SJSA1 (cell line): Measurements from ENCODE around the gene JAK1. TPM values are rescaled to one million over a fixed set of nuclear protein-coding genes. Genes with fewer than 3 reads are reported as not detected.

Experiments used
- DNase-seq, 2 experiments: peaks; one replicate each; pipeline ENCODE4 v3.0.0-alpha.2; 2015 to 2020; ENCODE audit warnings: low spot score in 2 of 2, low read depth in 1 of 2
- H3K27ac ChIP-seq: fragments of 250-450 bp; sonication (Bioruptor Pico); 2 replicates; pipeline ENCODE4 v1.5.1; 2020; ENCODE audit warnings: mild to moderate bottlenecking, moderate library complexity
- H3K27me3 ChIP-seq: fragments of 250-450 bp; sonication (Bioruptor Pico); replicated peaks from 2 replicates; pipeline ENCODE4 v1.5.1; 2020; ENCODE audit warnings: mild to moderate bottlenecking, moderate library complexity
- H3K36me3 ChIP-seq: fragments of 250-450 bp; sonication (Bioruptor Pico); 2 replicates; pipeline ENCODE4 v1.5.1; 2020; ENCODE audit warnings: mild to moderate bottlenecking
- H3K4me1 ChIP-seq: fragments of 250-450 bp; sonication (Bioruptor Pico); replicated peaks from 2 replicates; pipeline ENCODE4 v1.6.1; 2021; ENCODE audit warnings: mild to moderate bottlenecking
- H3K4me3 ChIP-seq: fragments of 250-450 bp; sonication (Bioruptor Pico); 2 replicates; pipeline ENCODE4 v1.5.1; 2020; ENCODE audit warnings: mild to moderate bottlenecking
- H3K9me3 ChIP-seq: fragments of 250-450 bp; sonication (Bioruptor Pico); replicated peaks from 2 replicates; pipeline ENCODE4 v1.5.1; 2020; ENCODE audit warnings: mild to moderate bottlenecking
- total RNA-seq: library from RNA; depleted of rRNA; stranded (reverse); fragments of >200 nt; shearing (Covaris generic); gene quantifications from 2 replicates; pipeline ENCODE4 v1.2.3, GENCODE V29; 2014

The JAK1 gene
- total RNA-seq, 1 experiment from 2014 or later: 99.7 TPM

GRCh38 chr1:64861611-64862010 is 104.7 kb downstream of the JAK1 start:
- Histone ChIP-seq H3K9me3 (no peaks in the 10 kb centered on the region), H3K36me3 (peaks cover 44% of the 10 kb centered on the region), H3K27me3 (no peaks in the 10 kb centered on the region), H3K27ac (no peak overlapping the region), H3K4me3 (no peak overlapping the region), H3K4me1 (no peaks in the 10 kb centered on the region)
- no peak for DNase-seq

- Histone ChIP-seq H3K27ac (no peak overlapping the region), H3K36me3 (peaks cover 71% of the 10 kb centered on the region), H3K9me3 (no peaks in the 10 kb centered on the region), H3K27me3 (no peaks in the 10 kb centered on the region), H3K4me3 (no peak overlapping the region), H3K4me1 (no peaks in the 10 kb centered on the region)
- DNase-seq: no peak
These were observed 109.0 kb downstream of the JAK1 start for GRCh38 chr1:64857347-64857746.

GRCh38 chr1:64856553-64856952 is 109.8 kb downstream of the JAK1 start:
- H3K4me3 ChIP-seq: no peak overlapping the region
- H3K9me3 ChIP-seq: no peaks in the 10 kb centered on the region
- H3K36me3 ChIP-seq: peaks cover 71% of the 10 kb centered on the region
- no peak overlapping the region for H3K27ac ChIP-seq
- DNase-seq: no peak
- no peaks in the 10 kb centered on the region for H3K27me3 ChIP-seq
- H3K4me1 ChIP-seq: no peaks in the 10 kb centered on the region

- Histone ChIP-seq H3K4me3 (no peak overlapping the region), H3K27me3 (no peaks in the 10 kb centered on the region), H3K36me3 (peaks cover 75% of the 10 kb centered on the region), H3K27ac (no peak overlapping the region), H3K4me1 (no peaks in the 10 kb centered on the region), H3K9me3 (no peaks in the 10 kb centered on the region)
- DNase-seq: no peak
These were observed 110.8 kb downstream of the JAK1 start for GRCh38 chr1:64855557-64855956.

GRCh38 chr1:64854674-64855073 is 111.7 kb downstream of the JAK1 start:
- no peak overlapping the region for H3K27ac ChIP-seq
- no peak for DNase-seq
- no peaks in the 10 kb centered on the region for H3K4me1 ChIP-seq
- peaks cover 74% of the 10 kb centered on the region for H3K36me3 ChIP-seq
- no peaks in the 10 kb centered on the region for H3K27me3 ChIP-seq
- H3K4me3 ChIP-seq: no peak overlapping the region
- H3K9me3 ChIP-seq: no peaks in the 10 kb centered on the region

- Histone ChIP-seq H3K9me3 (no peaks in the 10 kb centered on the region), H3K27me3 (no peaks in the 10 kb centered on the region), H3K4me1 (no peaks in the 10 kb centered on the region), H3K36me3 (peaks cover 55% of the 10 kb centered on the region), H3K27ac (no peak overlapping the region), H3K4me3 (no peak overlapping the region)
- no peak for DNase-seq
These were observed 114.7 kb downstream of the JAK1 start for GRCh38 chr1:64851664-64852063.

GRCh38 chr1:64850846-64851245 is 115.5 kb downstream of the JAK1 start:
- Histone ChIP-seq H3K4me1 (no peaks in the 10 kb centered on the region), H3K9me3 (no peaks in the 10 kb centered on the region), H3K27me3 (no peaks in the 10 kb centered on the region), H3K36me3 (peaks cover 50% of the 10 kb centered on the region), H3K4me3 (no peak overlapping the region), H3K27ac (no peak overlapping the region)
- no peak for DNase-seq

- Histone ChIP-seq H3K4me3 (no peak overlapping the region), H3K4me1 (no peaks in the 10 kb centered on the region), H3K27me3 (no peaks in the 10 kb centered on the region), H3K9me3 (no peaks in the 10 kb centered on the region), H3K36me3 (peaks cover 45% of the 10 kb centered on the region), H3K27ac (no peak overlapping the region)
- DNase-seq: no peak
These were observed 116.4 kb downstream of the JAK1 start for GRCh38 chr1:64849942-64850341.

- no peak overlapping the region for H3K27ac ChIP-seq
- DNase-seq: no peak
- no peak overlapping the region for H3K4me3 ChIP-seq
- H3K4me1 ChIP-seq: no peaks in the 10 kb centered on the region
- no peaks in the 10 kb centered on the region for H3K27me3 ChIP-seq
- H3K36me3 ChIP-seq: peaks cover 43% of the 10 kb centered on the region
- H3K9me3 ChIP-seq: no peaks in the 10 kb centered on the region
These were observed 117.5 kb downstream of the JAK1 start for GRCh38 chr1:64848803-64849202.

GRCh38 chr1:64848136-64848535 is 118.2 kb downstream of the JAK1 start:
- DNase-seq: no peak
- H3K27me3 ChIP-seq: no peaks in the 10 kb centered on the region
- H3K36me3 ChIP-seq: peaks cover 43% of the 10 kb centered on the region
- no peaks in the 10 kb centered on the region for H3K4me1 ChIP-seq
- no peak overlapping the region for H3K27ac ChIP-seq
- H3K9me3 ChIP-seq: no peaks in the 10 kb centered on the region
- no peak overlapping the region for H3K4me3 ChIP-seq

GRCh38 chr1:64847666-64848065 is 118.7 kb downstream of the JAK1 start:
- Histone ChIP-seq H3K36me3 (peaks cover 40% of the 10 kb centered on the region), H3K9me3 (no peaks in the 10 kb centered on the region), H3K4me3 (no peak overlapping the region), H3K27me3 (no peaks in the 10 kb centered on the region), H3K27ac (no peak overlapping the region), H3K4me1 (no peaks in the 10 kb centered on the region)
- DNase-seq: no peak

- H3K9me3 ChIP-seq: no peaks in the 10 kb centered on the region
- no peaks in the 10 kb centered on the region for H3K4me1 ChIP-seq
- H3K27ac ChIP-seq: no peak overlapping the region
- peaks cover 39% of the 10 kb centered on the region for H3K36me3 ChIP-seq
- no peak for DNase-seq
- no peaks in the 10 kb centered on the region for H3K27me3 ChIP-seq
- H3K4me3 ChIP-seq: no peak overlapping the region
These were observed 119.5 kb downstream of the JAK1 start for GRCh38 chr1:64846573-64847430.

- no peak overlapping the region for H3K27ac ChIP-seq
- peaks cover 47% of the 10 kb centered on the region for H3K36me3 ChIP-seq
- no peaks in the 10 kb centered on the region for H3K4me1 ChIP-seq
- no peak overlapping the region for H3K4me3 ChIP-seq
- no peaks in the 10 kb centered on the region for H3K9me3 ChIP-seq
- DNase-seq: no peak
- no peaks in the 10 kb centered on the region for H3K27me3 ChIP-seq
These were observed 120.4 kb downstream of the JAK1 start for GRCh38 chr1:64845831-64846425.

- Histone ChIP-seq H3K4me1 (no peaks in the 10 kb centered on the region), H3K27me3 (no peaks in the 10 kb centered on the region), H3K36me3 (peaks cover 49% of the 10 kb centered on the region), H3K27ac (no peak overlapping the region), H3K9me3 (no peaks in the 10 kb centered on the region), H3K4me3 (no peak overlapping the region)
- DNase-seq: no peak
These were observed 121.7 kb downstream of the JAK1 start for GRCh38 chr1:64844609-64845008.
